HG03565 (cell line): ENCODE measurements around the gene IFFO2.
"Not testable (repeated sequence)": the region's sequence is repeated elsewhere in the genome, so short reads cannot be mapped to it uniquely, and the experiment has no call there.

ENCODE experiments used
- ATAC-seq: cut with Tn5 transposase; IDR thresholded peaks from one replicate; pipeline ENCODE4 v1.9.1; 2021; ENCODE audit warnings: mild to moderate bottlenecking, moderate library complexity; ENCODE audit not compliant: unreplicated experiment

The IFFO2 gene

GRCh38 chr1:18878538-18879214 is 77.8 kb downstream of the IFFO2 start:
- ATAC-seq = no peak

GRCh38 chr1:18877282-18877681 is 79.2 kb downstream of the IFFO2 start:
- ATAC-seq = no peak

GRCh38 chr1:18876210-18876609 is 80.3 kb downstream of the IFFO2 start:
- ATAC-seq = no peak

- ATAC-seq = no peak
These were observed 80.7 kb downstream of the IFFO2 start for GRCh38 chr1:18875796-18876128.

- ATAC-seq = no peak
These were observed 81.2 kb downstream of the IFFO2 start for GRCh38 chr1:18875107-18875795.

GRCh38 chr1:18874600-18874999 is 81.9 kb downstream of the IFFO2 start:
- no peak for ATAC-seq

GRCh38 chr1:18874036-18874435 is 82.4 kb downstream of the IFFO2 start:
- no peak for ATAC-seq

GRCh38 chr1:18872071-18872611 is 84.3 kb downstream of the IFFO2 start:
- ATAC-seq = no peak

- ATAC-seq = no peak
These were observed 84.9 kb downstream of the IFFO2 start for GRCh38 chr1:18871401-18872070.

GRCh38 chr1:18870957-18871356 is 85.5 kb downstream of the IFFO2 start:
- no peak for ATAC-seq

- ATAC-seq = not testable (repeated sequence)
These were observed 85.9 kb downstream of the IFFO2 start for GRCh38 chr1:18870595-18870865.

- no peak for ATAC-seq
These were observed 86.5 kb downstream of the IFFO2 start for GRCh38 chr1:18869847-18870594.

- no peak for ATAC-seq
These were observed 87.6 kb downstream of the IFFO2 start for GRCh38 chr1:18868801-18869424.

GRCh38 chr1:18868354-18868753 is 88.1 kb downstream of the IFFO2 start:
- ATAC-seq = no peak

- ATAC-seq = no peak
These were observed 89.6 kb downstream of the IFFO2 start for GRCh38 chr1:18866846-18867245.

GRCh38 chr1:18866314-18866713 is 90.2 kb downstream of the IFFO2 start:
- ATAC-seq = no peak

- no peak for ATAC-seq
These were observed 91.3 kb downstream of the IFFO2 start for GRCh38 chr1:18865176-18865575.

- ATAC-seq = no peak
These were observed 94.9 kb downstream of the IFFO2 start for GRCh38 chr1:18861590-18861989.

- no peak for ATAC-seq
These were observed 95.4 kb downstream of the IFFO2 start for GRCh38 chr1:18861082-18861481.

GRCh38 chr1:18859560-18859959 is 96.9 kb downstream of the IFFO2 start, which contains the start of gene TAS1R2:
Gene TAS1R2 (minus strand): TSS chr1:18859660. CDS start chr1:18859660, 0 bp downstream.
- ATAC-seq = no peak
